Vagina (tissue), 2 donors: ENCODE measurements around the gene SERTM2.

ENCODE experiments used
- POLR2A ChIP-seq, 2 donors: fragments of 450-650 bp; IDR thresholded peaks; one replicate each; pipeline ENCODE4 v1.6.1; 2017; ENCODE audit warnings: antibody characterized with exemption in 2 of 2, mild to moderate bottlenecking in 2 of 2, moderate library complexity in 2 of 2
- POLR2AphosphoS5 ChIP-seq, 2 donors: sonication (generic); formaldehyde crosslinking; IDR thresholded peaks; one replicate each; pipeline ENCODE4 v1.9.0; 2017; ENCODE audit warnings: antibody characterized with exemption in 2 of 2, mild to moderate bottlenecking in 2 of 2, low read depth in 1 of 2; ENCODE audit not compliant: insufficient read depth in 1 of 2
- TF ChIP-seq, protein P1 (sequence below), 3 experiments: fragments of 450-650 bp in 2 of 3; fragments of 200-600 bp in 1 of 3; sonication (generic) in 1 of 3; IDR thresholded peaks; one replicate each; pipeline ENCODE4 v1.5.1; 2017 to 2019; ENCODE audit warnings: antibody characterized with exemption in 3 of 3, mild to moderate bottlenecking in 2 of 3, moderate library complexity in 2 of 3

- TF ChIP-seq, protein P1, sequence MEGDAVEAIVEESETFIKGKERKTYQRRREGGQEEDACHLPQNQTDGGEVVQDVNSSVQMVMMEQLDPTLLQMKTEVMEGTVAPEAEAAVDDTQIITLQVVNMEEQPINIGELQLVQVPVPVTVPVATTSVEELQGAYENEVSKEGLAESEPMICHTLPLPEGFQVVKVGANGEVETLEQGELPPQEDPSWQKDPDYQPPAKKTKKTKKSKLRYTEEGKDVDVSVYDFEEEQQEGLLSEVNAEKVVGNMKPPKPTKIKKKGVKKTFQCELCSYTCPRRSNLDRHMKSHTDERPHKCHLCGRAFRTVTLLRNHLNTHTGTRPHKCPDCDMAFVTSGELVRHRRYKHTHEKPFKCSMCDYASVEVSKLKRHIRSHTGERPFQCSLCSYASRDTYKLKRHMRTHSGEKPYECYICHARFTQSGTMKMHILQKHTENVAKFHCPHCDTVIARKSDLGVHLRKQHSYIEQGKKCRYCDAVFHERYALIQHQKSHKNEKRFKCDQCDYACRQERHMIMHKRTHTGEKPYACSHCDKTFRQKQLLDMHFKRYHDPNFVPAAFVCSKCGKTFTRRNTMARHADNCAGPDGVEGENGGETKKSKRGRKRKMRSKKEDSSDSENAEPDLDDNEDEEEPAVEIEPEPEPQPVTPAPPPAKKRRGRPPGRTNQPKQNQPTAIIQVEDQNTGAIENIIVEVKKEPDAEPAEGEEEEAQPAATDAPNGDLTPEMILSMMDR (IDR thresholded peaks at IDR 0.05) = no peak
- no peak for TF ChIP-seq POLR2AphosphoS5 (IDR thresholded peaks at IDR 0.05; ENCODE audit: insufficient read depth in 1 of 2, low read depth in 1 of 2)
- no peak for TF ChIP-seq POLR2A (IDR thresholded peaks at IDR 0.05)
These were observed 9.1 kb downstream of the SERTM2 start for GRCh38 chrX:111520506-111520905.
